SK-N-SH (cell line): Measurements from ENCODE around the gene DENND1A. TPM values are rescaled to one million over a fixed set of nuclear protein-coding genes. Genes with fewer than 3 reads are reported as not detected.

Experiments used
- CTCF ChIA-PET: fragments of 300-600, 350-600 bp; formaldehyde crosslinking; extraction: SDS; loops from one replicate; lab custom pipeline; 2021; lab: Yijun Ruan, JAX
- POLR2A ChIA-PET: fragments of 350-600 bp; sonication (Branson Sonifier 250); formaldehyde crosslinking; extraction: SDS; loops from one replicate; lab custom pipeline; 2020; ENCODE audit warnings: antibody characterized with exemption, inconsistent platforms; lab: Yijun Ruan, JAX
- DNase-seq: peaks from one replicate; pipeline ENCODE4 v3.0.0; 2012
- H2AFZ ChIP-seq: fragments of 200-600 bp; sonication (generic); 2 replicates; pipeline ENCODE4 v1.8.1; 2016; ENCODE audit warnings: antibody characterized with exemption, mild to moderate bottlenecking, low read depth
- H3F3A ChIP-seq: fragments of 200-600 bp; sonication (generic); replicated peaks from 2 replicates; pipeline ENCODE3; 2016; ENCODE audit warnings: antibody characterized with exemption, mild to moderate bottlenecking; ENCODE audit not compliant: insufficient read depth
- H3K27ac ChIP-seq, 2 experiments: fragments of 200-500 bp in 1 of 2; fragments of 200-600 bp in 1 of 2; sonication (Bioruptor generic) in 1 of 2; sonication (generic), shearing (Covaris generic) in 1 of 2; 2 replicates each; pipeline versions ENCODE4 v1.5.1 to v1.6.1; 2014 to 2016; ENCODE audit warnings: low read depth in 2 of 2, inconsistent platforms in 1 of 2, low read length in 1 of 2, mild to moderate bottlenecking in 1 of 2, mixed read lengths in 1 of 2
- H3K27me3 ChIP-seq: fragments of 200-600 bp; sonication (generic), shearing (Covaris generic); 2 replicates; pipeline ENCODE4 v1.6.1; 2016; ENCODE audit warnings: mixed run types; ENCODE audit not compliant: insufficient read depth
- H3K36me3 ChIP-seq, 2 experiments: fragments of 200-500 bp in 1 of 2; fragments of 200-600 bp in 1 of 2; sonication (Bioruptor generic) in 1 of 2; sonication (generic) in 1 of 2; replicated peaks in 1 of 2; 2 replicates each; pipeline versions ENCODE3 to v1.5.1; 2014 to 2016; ENCODE audit warnings: low read length in 1 of 2, mild to moderate bottlenecking in 1 of 2; ENCODE audit not compliant: insufficient read depth in 2 of 2, control insufficient read depth in 1 of 2
- H3K4me1 ChIP-seq, 2 experiments: fragments of 200-500 bp in 1 of 2; fragments of 200-600 bp in 1 of 2; sonication (Bioruptor generic) in 1 of 2; sonication (generic), shearing (Covaris generic) in 1 of 2; 2 replicates each; pipeline versions ENCODE4 v1.5.1 to v1.6.1; 2014 to 2016; ENCODE audit warnings: low read depth in 1 of 2, low read length in 1 of 2, mixed run types in 1 of 2; ENCODE audit not compliant: insufficient read depth in 2 of 2, control insufficient read depth in 1 of 2
- H3K4me2 ChIP-seq: fragments of 200-600 bp; sonication (generic), shearing (Covaris generic); 2 replicates; pipeline ENCODE4 v1.6.1; 2017; ENCODE audit warnings: mixed run types
- H3K4me3 ChIP-seq, 2 experiments: fragments of 200-500 bp in 1 of 2; fragments of 200-600 bp in 1 of 2; sonication (Bioruptor generic) in 1 of 2; sonication (generic), shearing (Covaris generic) in 1 of 2; 2 replicates each; pipeline versions ENCODE4 v1.5.1 to v1.8.1; 2014 to 2016; ENCODE audit warnings: low read depth in 2 of 2, inconsistent platforms in 1 of 2, low read length in 1 of 2, mild to moderate bottlenecking in 1 of 2, mixed read lengths in 1 of 2, moderate library complexity in 1 of 2
- H3K79me2 ChIP-seq: fragments of 200-600 bp; sonication (generic); 2 replicates; pipeline ENCODE4 v1.8.1; 2017; ENCODE audit warnings: mild to moderate bottlenecking; ENCODE audit not compliant: insufficient read depth
- H3K9ac ChIP-seq: fragments of 200-600 bp; sonication (generic); 2 replicates; pipeline ENCODE4 v1.6.1; 2017; ENCODE audit warnings: mixed run types
- H3K9me2 ChIP-seq: fragments of 200-600 bp; sonication (generic); 2 replicates; pipeline ENCODE4 v1.6.1; 2017; ENCODE audit warnings: mixed run types
- H3K9me3 ChIP-seq: fragments of 200-600 bp; sonication (generic); 2 replicates; pipeline ENCODE4 v1.6.1; 2017; ENCODE audit warnings: mixed run types, mild to moderate bottlenecking, moderate library complexity
- H4K20me1 ChIP-seq: fragments of 200-600 bp; sonication (generic); 2 replicates; pipeline ENCODE4 v1.6.1; 2017; ENCODE audit warnings: mild to moderate bottlenecking, mixed run types; ENCODE audit not compliant: insufficient read depth
- CHD2 ChIP-seq: fragments of 150-350 bp; IDR thresholded peaks from 2 replicates; pipeline ENCODE4 v1.6.1; 2018; ENCODE audit warnings: low read length; ENCODE audit not compliant: partially characterized antibody
- CTCF ChIP-seq: fragments of 200-600 bp; sonication (generic); IDR thresholded peaks from 2 replicates; pipeline ENCODE4 v1.6.1; 2017; ENCODE audit warnings: antibody characterized with exemption, mild to moderate bottlenecking, moderate library complexity
- EZH2phosphoT487 ChIP-seq: fragments of 200-600 bp; sonication (generic); IDR thresholded peaks from 2 replicates; pipeline ENCODE4 v1.6.1; 2017; ENCODE audit warnings: low read depth, mixed run types, mild to moderate bottlenecking, antibody characterized with exemption, moderate library complexity, borderline replicate concordance
- FOSL2 ChIP-seq: IDR thresholded peaks from 2 replicates; pipeline ENCODE4 v1.4.0; 2012; ENCODE audit warnings: low read depth, mild to moderate bottlenecking, moderate library complexity, borderline replicate concordance
- FOXM1 ChIP-seq: IDR thresholded peaks from 2 replicates; pipeline ENCODE4 v1.4.0; 2012; ENCODE audit warnings: low read depth, mild to moderate bottlenecking
- GABPA ChIP-seq: IDR thresholded peaks from 2 replicates; pipeline ENCODE4 v1.4.0; 2012; ENCODE audit warnings: low read depth, mild to moderate bottlenecking
- IRF3 ChIP-seq: fragments of 150-350 bp; IDR thresholded peaks from 2 replicates; pipeline ENCODE4 v1.6.1; 2016; ENCODE audit warnings: mild to moderate bottlenecking, low read depth, low read length
- MXI1 ChIP-seq: IDR thresholded peaks from 2 replicates; pipeline ENCODE4 v1.6.1; 2012; ENCODE audit warnings: mild to moderate bottlenecking, low read depth, low read length, improper control_type of control experiment
- NFIC ChIP-seq: IDR thresholded peaks from 2 replicates; pipeline ENCODE4 v1.4.0; 2012; ENCODE audit warnings: borderline replicate concordance
- NRF1 ChIP-seq: IDR thresholded peaks from 2 replicates; pipeline ENCODE4 v1.6.1; 2012; ENCODE audit warnings: low read depth, mild to moderate bottlenecking, low read length
- PBX3 ChIP-seq: IDR thresholded peaks from 2 replicates; pipeline ENCODE4; 2012
- POLR2AphosphoS5 ChIP-seq: IDR thresholded peaks from 2 replicates; pipeline ENCODE4 v1.6.1; 2012; ENCODE audit warnings: low read depth, low read length
- REST ChIP-seq: IDR thresholded peaks from 2 replicates; pipeline ENCODE4 v1.6.1; 2012; ENCODE audit warnings: mild to moderate bottlenecking, low read depth, low read length, moderate library complexity
- RXRA ChIP-seq: IDR thresholded peaks from 2 replicates; pipeline ENCODE4 v1.4.0; 2012; ENCODE audit warnings: low read depth, mild to moderate bottlenecking, borderline replicate concordance
- TAF1 ChIP-seq: IDR thresholded peaks from 2 replicates; pipeline ENCODE4 v1.6.1; 2012; ENCODE audit warnings: low read depth, mild to moderate bottlenecking, low read length, moderate library complexity, borderline replicate concordance
- TCF12 ChIP-seq: IDR thresholded peaks from 2 replicates; pipeline ENCODE4 v1.4.0; 2012
- TEAD4 ChIP-seq: IDR thresholded peaks from 2 replicates; pipeline ENCODE4 v1.4.0; 2012; ENCODE audit warnings: mild to moderate bottlenecking, borderline replicate concordance; ENCODE audit not compliant: insufficient read depth
- USF1 ChIP-seq: IDR thresholded peaks from 2 replicates; pipeline ENCODE4 v1.4.0; 2012; ENCODE audit warnings: low read depth, borderline replicate concordance
- YY1 ChIP-seq: IDR thresholded peaks from 2 replicates; pipeline ENCODE4 v1.4.0; 2012; ENCODE audit warnings: low read depth, mild to moderate bottlenecking
- WGBS: methylation state at CpG from one replicate; pipeline ENCODE4 v1.1.6; 2017; ENCODE audit warnings: low lambda C conversion rate; 5-methylcytosine and 5-hydroxymethylcytosine counted together
- polyA plus RNA-seq, 3 experiments: library from polyadenylated mRNA; depleted of rRNA; stranded (reverse); fragments of >200 nt; gene quantifications; 2 replicates each; pipeline ENCODE4 v1.2.3, GENCODE V29; 2012

The DENND1A gene
- polyA plus RNA-seq, 1 of the 3 experiments (the other 2 are of a cell fraction) = 25.4 TPM

DNA sequence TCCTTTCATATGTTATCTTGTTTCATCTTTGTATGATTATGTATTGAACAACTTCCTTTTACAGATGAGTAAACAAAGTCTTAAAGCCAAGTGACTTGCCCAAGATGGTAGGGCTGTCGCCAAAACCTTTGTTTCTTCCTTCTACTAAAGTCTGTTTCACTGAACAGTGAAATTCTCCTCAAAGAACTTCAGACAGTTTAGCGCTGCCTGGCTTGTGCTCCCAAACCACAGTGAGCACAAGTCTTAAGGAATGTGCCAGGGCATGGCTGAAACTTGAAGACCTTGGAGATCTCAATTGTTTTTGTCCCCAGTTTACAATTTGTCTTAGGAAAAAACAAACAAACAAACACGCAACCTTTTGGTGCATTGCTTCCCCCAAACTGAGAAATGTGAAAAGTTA, 300.4 kb downstream of the DENND1A start:
- Histone ChIP-seq H3F3A (no peaks in the 10 kb centered on the region), H3K27me3 (no peaks in the 10 kb centered on the region), H3K4me2 (no peak overlapping the region), H3K9me2 (no peaks in the 10 kb centered on the region), H3K36me3 (peaks cover 0 to 16% of the 10 kb centered on the region in 2 experiments), H3K79me2 (no peaks in the 10 kb centered on the region), H3K4me3 (no peak overlapping the region), H4K20me1 (no peaks in the 10 kb centered on the region), H3K9me3 (no peaks in the 10 kb centered on the region), H2AFZ (no peak overlapping the region), H3K9ac (no peak overlapping the region), H3K27ac (no peak overlapping the region), H3K4me1 (no peaks in the 10 kb centered on the region; a peak in 1 of 4 replicates)
- no peak for DNase-seq
- CTCF ChIA-PET = interaction anchor here (1.0 kb wide), 1 partner anchor 108 kb away, joined by 3 read pairs; no protein-coding TSS in a partner anchor
- POLR2A ChIA-PET = no interaction called here
- WGBS = 92% methylated on average over 3 of the region's 3 CpGs
- TF ChIP-seq EZH2phosphoT487 (no peak), PBX3 (no peak), YY1 (no peak), FOXM1 (no peak), POLR2AphosphoS5 (no peak), FOSL2 (no peak), NFIC (no peak), CHD2 (no peak), GABPA (no peak), TCF12 (no peak), CTCF (no peak), TEAD4 (no peak), USF1 (no peak), MXI1 (no peak), TAF1 (no peak), NRF1 (no peak), RXRA (no peak), REST (no peak), IRF3 (no peak)
